Left ventricle myocardium inferior (tissue), 1 donor: ENCODE measurements around the gene RAB23. TPM values are rescaled to one million over a fixed set of nuclear protein-coding genes. Genes with fewer than 3 reads are reported as not detected.
A peak's percentile ranks its signal among the peaks of the same experiment; 100 is the strongest.

Experiments
- DNase-seq: peaks from one replicate; pipeline ENCODE4 v3.0.0-alpha.2; 2020
- H3K27ac ChIP-seq: fragments of 200-600 bp; replicated peaks from 2 replicates; pipeline ENCODE4 v1.8.0; 2021
- H3K27me3 ChIP-seq: fragments of 200-600 bp; 2 replicates; pipeline ENCODE4 v1.8.0; 2021; ENCODE audit warnings: low read depth
- H3K36me3 ChIP-seq: fragments of 200-600 bp; 2 replicates; pipeline ENCODE4 v1.8.0; 2021
- H3K4me1 ChIP-seq: fragments of 200-600 bp; 2 replicates; pipeline ENCODE4 v1.8.0; 2021
- H3K4me3 ChIP-seq: fragments of 200-600 bp; 2 replicates; pipeline ENCODE4 v1.8.0; 2021; ENCODE audit warnings: mild to moderate bottlenecking, moderate library complexity
- H3K9me3 ChIP-seq: fragments of 200-600 bp; replicated peaks from 2 replicates; pipeline ENCODE4 v1.8.0; 2021
- intact Hi-C: fragments of 100-400 bp; cut with micrococcal nuclease; formaldehyde crosslinking; loops from one replicate; pipeline ENCODE4 v1.11.0; 2022
- total RNA-seq: library from RNA; stranded (reverse); fragmentation: NEBNext Ultra II Directional; extraction: Animal tissue kit (Norgen Biotek cat#: 25700); gene quantifications from one replicate; pipeline ENCODE4 v1.2.1, GENCODE V29; 2021
- TF ChIP-seq, protein P1 (sequence below): fragments of 200-600 bp; IDR thresholded peaks from 2 replicates; pipeline ENCODE4 v1.8.0; 2021; ENCODE audit warnings: antibody characterized with exemption, mild to moderate bottlenecking, borderline replicate concordance
- donor health status: DM: no; HTN: yes; CAD: no; lungs with severe emphysema.

Gene RAB23
- total RNA-seq, 1 donor from 2014 or later = 10.9 TPM

DNA sequence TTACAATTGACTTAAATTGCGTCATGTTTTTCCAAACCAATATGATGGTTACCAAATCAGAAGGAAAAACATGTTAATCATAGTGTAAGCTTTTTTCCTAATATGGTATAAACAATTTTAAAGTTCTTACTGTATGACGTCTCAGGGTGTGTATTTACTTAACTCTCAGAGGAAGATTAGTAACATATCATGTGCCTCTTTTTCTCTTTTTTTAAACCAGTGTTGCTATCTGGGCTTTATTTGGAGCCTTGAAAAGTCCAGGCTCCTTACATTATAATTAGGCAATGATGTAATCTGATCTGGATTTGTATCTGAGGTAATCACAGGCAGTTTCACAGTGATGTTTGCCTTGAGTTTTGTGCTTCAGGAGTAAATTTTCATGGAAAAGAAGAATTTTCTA lies 20.4 kb upstream of the RAB23 start:
- TF ChIP-seq, protein P1, sequence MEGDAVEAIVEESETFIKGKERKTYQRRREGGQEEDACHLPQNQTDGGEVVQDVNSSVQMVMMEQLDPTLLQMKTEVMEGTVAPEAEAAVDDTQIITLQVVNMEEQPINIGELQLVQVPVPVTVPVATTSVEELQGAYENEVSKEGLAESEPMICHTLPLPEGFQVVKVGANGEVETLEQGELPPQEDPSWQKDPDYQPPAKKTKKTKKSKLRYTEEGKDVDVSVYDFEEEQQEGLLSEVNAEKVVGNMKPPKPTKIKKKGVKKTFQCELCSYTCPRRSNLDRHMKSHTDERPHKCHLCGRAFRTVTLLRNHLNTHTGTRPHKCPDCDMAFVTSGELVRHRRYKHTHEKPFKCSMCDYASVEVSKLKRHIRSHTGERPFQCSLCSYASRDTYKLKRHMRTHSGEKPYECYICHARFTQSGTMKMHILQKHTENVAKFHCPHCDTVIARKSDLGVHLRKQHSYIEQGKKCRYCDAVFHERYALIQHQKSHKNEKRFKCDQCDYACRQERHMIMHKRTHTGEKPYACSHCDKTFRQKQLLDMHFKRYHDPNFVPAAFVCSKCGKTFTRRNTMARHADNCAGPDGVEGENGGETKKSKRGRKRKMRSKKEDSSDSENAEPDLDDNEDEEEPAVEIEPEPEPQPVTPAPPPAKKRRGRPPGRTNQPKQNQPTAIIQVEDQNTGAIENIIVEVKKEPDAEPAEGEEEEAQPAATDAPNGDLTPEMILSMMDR = no peak
- Histone ChIP-seq H3K27ac (no peak overlapping the region), H3K36me3 (no peaks in the 10 kb centered on the region), H3K4me1 (no peaks in the 10 kb centered on the region), H3K4me3 (no peak overlapping the region), H3K27me3 (no peaks in the 10 kb centered on the region), H3K9me3 (no peaks in the 10 kb centered on the region)
- intact Hi-C loops = no loop called here
- no peak for DNase-seq

DNA sequence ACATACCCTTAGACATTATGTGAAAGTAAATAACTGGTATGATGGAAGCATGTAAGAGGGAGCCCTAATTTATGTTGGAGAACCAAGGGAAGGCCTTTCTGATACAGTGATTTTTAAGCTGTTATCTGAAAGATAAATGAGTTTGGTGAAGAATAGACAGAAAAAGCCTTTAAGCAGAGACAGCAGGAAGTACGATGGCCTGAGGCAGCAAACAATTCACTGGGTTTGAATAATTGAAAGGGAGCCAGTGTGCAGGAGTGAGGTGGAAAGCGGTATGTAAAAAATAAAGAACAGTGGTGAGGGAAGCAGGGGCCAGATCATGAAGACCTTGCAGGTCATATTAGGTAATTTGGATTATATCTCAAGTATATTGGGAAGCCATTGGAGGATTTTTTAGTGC lies 4.1 kb upstream of the RAB23 start:
- no peak overlapping the region for H3K27ac ChIP-seq
- intact Hi-C loops = no loop called here

DNA sequence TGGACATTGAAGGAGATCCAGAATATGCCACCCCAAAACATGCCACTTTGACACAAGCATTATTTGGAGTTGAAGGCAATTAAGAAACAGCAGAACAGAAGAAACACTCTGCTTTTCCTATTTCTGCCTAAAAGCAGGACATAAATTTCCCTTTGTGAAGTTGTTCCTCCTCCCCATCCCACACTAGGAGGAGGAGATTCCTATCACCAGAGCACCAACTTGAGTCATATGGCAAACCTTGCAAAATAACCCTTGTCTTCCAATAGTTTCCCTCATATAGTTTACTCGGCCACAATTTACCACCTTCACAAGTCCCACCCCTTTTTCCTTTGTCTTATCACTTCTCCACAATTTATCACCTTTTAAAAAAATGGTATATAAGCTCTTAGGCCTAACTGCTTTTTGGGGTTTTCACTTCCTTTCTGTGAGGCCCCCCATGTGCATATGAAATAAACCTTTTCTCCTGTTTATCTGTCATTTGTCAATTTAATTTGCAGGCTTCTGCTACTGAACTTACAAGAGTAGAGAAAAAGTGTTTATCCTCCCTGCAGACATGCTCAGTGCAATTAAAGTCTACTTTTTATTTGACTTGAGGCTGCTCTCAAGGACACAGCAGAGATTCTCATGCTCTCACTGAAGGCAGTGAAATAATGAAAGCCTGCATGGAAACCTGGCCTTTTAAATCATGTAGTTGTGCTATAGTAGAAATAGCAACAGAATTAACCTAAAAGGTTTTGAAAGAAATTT lies 2.8 kb upstream of the RAB23 start:
- intact Hi-C loops = no loop called here
- Histone ChIP-seq H3K27ac (no peak overlapping the region), H3K9me3 (no peaks in the 10 kb centered on the region), H3K4me1 (peaks cover 22% of the 10 kb centered on the region), H3K36me3 (no peaks in the 10 kb centered on the region), H3K27me3 (no peaks in the 10 kb centered on the region), H3K4me3 (no peak overlapping the region)
- TF ChIP-seq, protein P1 = no peak
- no peak for DNase-seq

More for the DNA sequence above, 4.1 kb upstream of the RAB23 start:
- Histone ChIP-seq H3K27me3 (no peaks in the 10 kb centered on the region), H3K4me3 (no peak overlapping the region), H3K36me3 (no peaks in the 10 kb centered on the region), H3K4me1 (peaks cover 17% of the 10 kb centered on the region), H3K9me3 (no peaks in the 10 kb centered on the region)
- no peak for DNase-seq
- TF ChIP-seq, protein P1 = no peak

DNA sequence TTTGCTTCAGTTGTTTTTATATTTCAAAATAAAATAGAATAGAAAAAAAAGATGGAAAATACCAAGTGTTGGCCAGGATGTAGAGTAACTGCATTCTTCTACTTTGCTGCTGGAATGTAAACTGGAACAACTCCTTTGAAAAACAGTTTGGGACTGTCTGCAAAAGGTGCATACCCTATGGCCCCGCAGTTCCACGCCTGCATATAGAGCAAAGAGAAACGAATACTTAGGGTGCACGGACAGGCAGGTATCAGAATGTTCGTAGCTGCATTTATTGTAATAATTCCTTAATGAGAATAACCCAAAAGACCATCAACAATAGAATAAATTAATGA lies 603 bp upstream of the RAB23 start:
- intact Hi-C loops = no loop called here
- Histone ChIP-seq H3K4me1 (peaks cover 22% of the 10 kb centered on the region), H3K4me3 (peak overlapping the region; percentile 96), H3K36me3 (no peaks in the 10 kb centered on the region), H3K27ac (peak overlapping the region; percentile 88), H3K27me3 (no peaks in the 10 kb centered on the region), H3K9me3 (no peaks in the 10 kb centered on the region)
- TF ChIP-seq, protein P1 = no peak
- DNase-seq = no peak

DNA sequence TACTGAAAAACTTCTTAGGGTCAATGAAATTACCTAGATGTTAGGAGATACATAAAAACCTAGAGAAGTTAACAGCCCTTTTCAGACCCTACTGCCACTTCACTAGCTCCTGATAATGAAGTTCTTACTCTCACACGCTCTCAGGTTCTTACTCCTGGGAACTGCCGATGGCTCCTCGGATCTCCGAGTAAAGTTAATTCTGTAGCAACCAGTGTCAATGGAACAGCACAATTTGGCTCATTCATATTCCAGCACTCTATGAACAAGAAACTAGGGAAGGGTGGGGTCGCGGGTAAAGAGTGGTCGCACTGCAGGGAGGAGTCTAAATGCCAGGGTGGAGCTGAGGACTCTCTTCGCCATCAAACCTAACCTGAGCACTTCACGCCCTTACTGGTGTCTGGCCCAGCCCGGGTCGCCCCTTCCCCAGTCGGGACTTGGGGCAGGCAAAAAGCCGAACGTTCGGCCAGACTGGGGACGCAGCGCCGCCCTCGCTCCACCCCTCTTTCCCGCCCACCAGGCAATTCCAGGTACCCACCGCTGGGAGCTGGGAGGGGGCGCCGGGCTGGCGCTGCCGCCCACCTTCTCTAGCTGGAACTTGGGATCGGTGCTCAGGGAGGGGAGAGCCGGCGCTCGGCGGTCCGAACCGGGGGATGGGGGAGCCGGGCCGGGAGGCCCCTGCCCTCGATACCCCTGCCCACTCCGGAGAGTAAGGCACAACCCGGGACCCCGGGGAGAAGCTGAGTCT lies 744 bp downstream of the RAB23 start:
- TF ChIP-seq, protein P1 = peak; percentile 56

More for the DNA sequence above, 744 bp downstream of the RAB23 start:
- Histone ChIP-seq H3K9me3 (no peaks in the 10 kb centered on the region), H3K27me3 (no peaks in the 10 kb centered on the region), H3K36me3 (no peaks in the 10 kb centered on the region), H3K4me1 (peaks cover 22% of the 10 kb centered on the region), H3K4me3 (peak overlapping the region; percentile 96), H3K27ac (peak overlapping the region; percentile 88)
- intact Hi-C loops = no loop called here
- DNase-seq = peak; percentile 51
